Activated T-cell treated with anti-CD3 and anti-CD28 coated beads, Interleukin-2, amount 50 U/mL, for 1 hour (primary cell): ENCODE results near the gene PCDHA4.
"Not testable (repeated sequence)": the region's sequence is repeated elsewhere in the genome, so short reads cannot be mapped to it uniquely, and the experiment has no call there.

ENCODE experiments used
- DNase-seq: peaks from one replicate; pipeline ENCODE4 v3.0.0-alpha.2; 2020

PCDHA4 gene

GRCh38 chr5:140822281-140822629, 15.4 kb downstream of the PCDHA4 start:
- DNase-seq = no peak

GRCh38 chr5:140822969-140823368, 16.1 kb downstream of the PCDHA4 start:
- not testable (repeated sequence) for DNase-seq

GRCh38 chr5:140823475-140823874, 16.6 kb downstream of the PCDHA4 start:
- no peak for DNase-seq

- no peak for DNase-seq
Measured at GRCh38 chr5:140827704-140828361, 21.0 kb downstream of the PCDHA4 start, which contains the start of gene PCDHA6. Gene PCDHA6, plus strand, starts transcription at chr5:140827960. Its CDS starts 132 bp downstream, at chr5:140828092.

- no peak for DNase-seq
Measured at GRCh38 chr5:140828362-140828737, 21.5 kb downstream of the PCDHA4 start.

GRCh38 chr5:140829511-140830501, 22.9 kb downstream of the PCDHA4 start:
- DNase-seq = not testable (repeated sequence)

- DNase-seq = no peak
Measured at GRCh38 chr5:140833993-140834392, 27.1 kb downstream of the PCDHA4 start, which contains the start of gene PCDHA7. Gene PCDHA7, plus strand, starts transcription at chr5:140834269. Its CDS starts 115 bp downstream, at chr5:140834384.

- not testable (repeated sequence) for DNase-seq
Measured at GRCh38 chr5:140834439-140835008, 27.7 kb downstream of the PCDHA4 start.

- no peak for DNase-seq
Measured at GRCh38 chr5:140835622-140836510, 29.0 kb downstream of the PCDHA4 start.

GRCh38 chr5:140840978-140841962, 34.4 kb downstream of the PCDHA4 start, which contains the start of gene PCDHA8:
Gene PCDHA8, plus strand, starts transcription at chr5:140841187. Its CDS starts 135 bp downstream, at chr5:140841322.
- no peak for DNase-seq

GRCh38 chr5:140842798-140843733, 36.2 kb downstream of the PCDHA4 start:
- DNase-seq = no peak

GRCh38 chr5:140848139-140849102, 41.6 kb downstream of the PCDHA4 start, which contains the start of gene PCDHA9:
Gene PCDHA9, plus strand, starts transcription at chr5:140848382. Its CDS starts 114 bp downstream, at chr5:140848496.
- not testable (repeated sequence) for DNase-seq

- DNase-seq = not testable (repeated sequence)
Measured at GRCh38 chr5:140849831-140850634, 43.2 kb downstream of the PCDHA4 start.

GRCh38 chr5:140855772-140856674, 49.2 kb downstream of the PCDHA4 start, which contains the start of gene PCDHA10:
Gene PCDHA10, plus strand, starts transcription at chr5:140855897. Its CDS starts 152 bp downstream, at chr5:140856049.
- DNase-seq = no peak

GRCh38 chr5:140857177-140857986, 50.5 kb downstream of the PCDHA4 start:
- no peak for DNase-seq

GRCh38 chr5:140857987-140858240, 51.0 kb downstream of the PCDHA4 start:
- no peak for DNase-seq
